ENCODE data around the gene FBXO3. TPM values are rescaled to one million over a fixed set of nuclear protein-coding genes. Genes with fewer than 3 reads are reported as not detected.
"Not testable (repeated sequence)": the region's sequence is repeated elsewhere in the genome, so short reads cannot be mapped to it uniquely, and the experiment has no call there.

The FBXO3 gene
- total RNA-seq, result 10 to 100 TPM; 72.8 to 73.9 TPM
- 10 to 100 TPM; 60.6 to 64.1 TPM for polyA plus RNA-seq (ENCODE audit: insufficient read length in 2 of 2)
- long read RNA-seq, donor 1, transcript FBXO3-201 (11 exons, 2,397 nt), result major isoform, 18 of 18 reads
- long read RNA-seq, donor 1, partial matches to known transcripts, result 0 of 18 reads
- long read RNA-seq, donor 1, other reads (novel, unspliced or antisense), result 0 of 18 reads
- long read RNA-seq, donor 2, transcript FBXO3-201 (11 exons, 2,397 nt), result major isoform, 6 of 6 reads
- long read RNA-seq, donor 2, partial matches to known transcripts, result 0 of 6 reads
- long read RNA-seq, donor 2, other reads (novel, unspliced or antisense), result 0 of 6 reads
- long read RNA-seq, donor 3, transcript FBXO3-201 (11 exons, 2,397 nt), result major isoform, 7 of 8 reads
- long read RNA-seq, donor 3, partial matches to known transcripts, result 0 of 8 reads
- long read RNA-seq, donor 3, other reads (novel, unspliced or antisense), result 0 of 8 reads
- long read RNA-seq, donor 4, full-length matches to known transcripts, result 7 of 12 reads
- long read RNA-seq, donor 4, partial matches to known transcripts, result 5 of 12 reads
- long read RNA-seq, donor 4, other reads (novel, unspliced or antisense), result 0 of 12 reads

DNA sequence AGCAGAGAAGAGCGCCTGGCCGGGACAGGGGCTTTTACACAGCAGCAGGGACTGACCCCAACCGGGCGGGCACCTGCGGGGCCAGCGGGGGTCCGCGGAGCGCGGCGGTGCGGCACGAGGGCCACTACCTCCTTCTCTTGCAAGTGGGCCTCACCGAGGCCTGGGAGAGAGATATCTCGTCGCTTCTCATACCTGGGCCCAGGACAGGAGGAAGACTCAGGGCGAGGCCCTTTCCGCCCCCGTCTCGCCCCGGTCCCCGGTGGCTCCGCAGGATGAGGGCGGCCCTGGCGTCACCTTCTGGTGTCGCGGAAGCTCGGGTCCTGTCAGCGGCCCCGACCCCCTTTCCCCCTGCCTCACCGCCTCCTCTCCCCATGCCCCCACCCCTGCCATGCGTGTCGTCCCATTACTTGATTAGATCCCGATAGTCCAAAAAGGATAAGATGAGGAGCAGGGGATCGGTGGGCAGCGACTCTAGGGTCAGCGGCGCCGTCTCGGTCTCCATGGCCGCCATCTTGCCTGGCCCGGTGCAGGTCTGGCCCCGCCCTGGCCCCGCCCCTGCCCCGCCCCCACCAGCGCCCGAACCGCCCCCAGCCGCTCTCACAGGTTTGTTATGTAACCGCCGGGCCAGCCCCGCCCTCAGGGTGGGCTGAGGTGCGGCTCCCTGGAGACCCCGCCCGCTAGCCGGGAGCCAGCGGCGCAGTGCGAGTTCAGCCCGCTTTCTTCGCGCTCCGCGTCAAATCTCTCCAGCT is at the start of gene FBXO3:
FBXO3 (minus strand) TSS at position 534 of the 749 bp plus-strand sequence; CDS start at position 511, 23 bp downstream.
- Histone ChIP-seq H3K4me3 (ENCODE audit: low read depth, low read length) (peak within 1 kb of the TSS; percentile 89), H3K27me3 (ENCODE audit: control insufficient read depth, insufficient read depth, low read length) (peaks cover 13% of the 10 kb centered on the region), H3K4me1 (ENCODE audit: control insufficient read depth, insufficient read depth, low read length) (peaks cover 21% of the 10 kb centered on the region), H3K36me3 (ENCODE audit: control insufficient read depth, insufficient read depth, low read length) (no peaks in the 10 kb centered on the region), H3K9me3 (ENCODE audit: control insufficient read depth, insufficient read depth, low read length) (no peaks in the 10 kb centered on the region), H3K27ac (ENCODE audit: low read depth, low read length) (peak within 1 kb of the TSS; percentile 80)
- peak; percentile 53 to 94 (median 68) for DNase-seq (ENCODE audit: low read depth in 4 of 6, low spot score in 6 of 6)
- under 1% methylated on average over 55 of the region's 64 CpGs for WGBS (ENCODE audit: insufficient coverage)

DNA sequence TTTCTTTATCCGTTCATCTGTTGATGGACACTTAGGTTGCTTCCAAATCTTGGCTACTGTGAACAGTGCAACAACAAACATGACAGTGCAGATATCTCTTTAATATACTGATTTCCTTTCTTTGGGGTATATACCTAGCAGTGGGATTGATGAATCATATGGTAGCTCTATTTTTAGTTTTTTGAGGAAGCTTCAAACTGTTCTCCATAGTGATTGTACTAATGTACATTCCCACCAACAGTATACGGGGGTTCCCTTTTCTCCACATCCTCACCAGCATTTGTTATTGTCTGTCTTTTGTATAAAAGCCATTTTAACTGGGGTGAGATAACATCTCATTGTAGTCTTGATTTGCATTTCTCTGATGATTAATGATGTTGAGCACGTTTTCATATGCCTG is 48.7 kb upstream of the FBXO3 start:
- WGBS (ENCODE audit: insufficient coverage), result no CpG with 5 or more reads among the region's 3 CpGs

DNA sequence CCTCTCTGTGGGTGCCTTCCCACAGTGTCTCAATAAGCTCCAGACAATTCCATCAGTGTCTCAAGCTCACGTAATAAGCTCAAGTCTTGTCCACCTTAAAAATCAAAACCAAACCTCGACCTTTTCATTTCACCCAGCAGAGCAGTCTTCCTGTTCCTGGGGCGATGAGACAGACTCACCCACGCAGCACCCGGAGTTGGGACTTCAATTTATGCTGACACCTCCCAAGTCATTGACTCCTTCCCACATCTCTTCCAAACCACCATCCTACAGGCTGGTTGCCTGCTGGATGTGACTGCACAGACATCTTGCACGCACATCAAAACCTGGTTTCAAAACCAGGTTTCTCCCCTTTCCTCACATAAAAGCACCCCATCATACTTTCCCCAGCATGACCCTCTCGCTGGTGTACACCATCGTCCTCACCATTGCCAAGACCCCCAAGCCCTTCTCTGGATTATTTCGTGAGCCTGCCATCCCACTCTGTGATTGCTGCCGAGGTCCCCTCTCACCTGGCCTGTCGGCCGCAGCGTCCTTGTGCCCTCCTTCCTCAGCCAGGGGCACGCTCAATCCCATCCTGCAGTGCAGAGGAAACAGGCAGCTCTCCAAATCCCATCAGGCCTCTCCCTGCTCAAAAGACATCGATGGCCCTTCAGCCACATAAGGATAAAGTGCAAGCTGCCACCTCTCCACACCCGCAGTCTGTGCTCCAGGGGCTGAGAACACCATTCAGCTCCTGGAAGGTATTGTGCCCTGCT is 45.1 kb upstream of the FBXO3 start:
- H3K27ac ChIP-seq (ENCODE audit: low read depth, low read length), result no peak overlapping the region
- no peak overlapping the region for H3K4me3 ChIP-seq (ENCODE audit: low read depth, low read length)
- no peak for DNase-seq (ENCODE audit: low read depth in 4 of 6, low spot score in 6 of 6)
- no peaks in the 10 kb centered on the region for H3K27me3 ChIP-seq (ENCODE audit: control insufficient read depth, insufficient read depth, low read length)
- H3K36me3 ChIP-seq (ENCODE audit: control insufficient read depth, insufficient read depth, low read length), result no peaks in the 10 kb centered on the region
- 79% methylated on average over 16 of the region's 16 CpGs for WGBS (ENCODE audit: insufficient coverage)
- H3K9me3 ChIP-seq (ENCODE audit: control insufficient read depth, insufficient read depth, low read length), result no peaks in the 10 kb centered on the region
- no peaks in the 10 kb centered on the region for H3K4me1 ChIP-seq (ENCODE audit: control insufficient read depth, insufficient read depth, low read length)

More for the DNA sequence above, 48.7 kb upstream of the FBXO3 start:
- not testable (repeated sequence) for H3K4me1 ChIP-seq (ENCODE audit: control insufficient read depth, insufficient read depth, low read length); H3K27ac ChIP-seq (ENCODE audit: low read depth, low read length); H3K27me3 ChIP-seq (ENCODE audit: control insufficient read depth, insufficient read depth, low read length); H3K36me3 ChIP-seq (ENCODE audit: control insufficient read depth, insufficient read depth, low read length); H3K4me3 ChIP-seq (ENCODE audit: low read depth, low read length); DNase-seq (ENCODE audit: low read depth in 4 of 6, low spot score in 6 of 6); H3K9me3 ChIP-seq (ENCODE audit: control insufficient read depth, insufficient read depth, low read length)

- DNase-seq (ENCODE audit: low read depth in 4 of 6, low spot score in 6 of 6), result peak; percentile 60 to 96 (median 83)
- no peaks in the 10 kb centered on the region for H3K4me1 ChIP-seq (ENCODE audit: control insufficient read depth, insufficient read depth, low read length)
- H3K27me3 ChIP-seq (ENCODE audit: control insufficient read depth, insufficient read depth, low read length), result peaks cover 2% of the 10 kb centered on the region
- no peak overlapping the region for H3K27ac ChIP-seq (ENCODE audit: low read depth, low read length)
- no peaks in the 10 kb centered on the region for H3K36me3 ChIP-seq (ENCODE audit: control insufficient read depth, insufficient read depth, low read length)
- H3K4me3 ChIP-seq (ENCODE audit: low read depth, low read length), result no peak overlapping the region
- no peaks in the 10 kb centered on the region for H3K9me3 ChIP-seq (ENCODE audit: control insufficient read depth, insufficient read depth, low read length)
- WGBS (ENCODE audit: insufficient coverage), result 24% methylated on average over 10 of the region's 12 CpGs
These were observed 34.0 kb upstream of the FBXO3 start for GRCh38 chr11:33808228-33808828.

GRCh38 chr11:33804471-33804870 is 30.2 kb upstream of the FBXO3 start:
- H3K9me3 ChIP-seq (ENCODE audit: control insufficient read depth, insufficient read depth, low read length), result no peaks in the 10 kb centered on the region
- no CpG with 5 or more reads among the region's 2 CpGs for WGBS (ENCODE audit: insufficient coverage)
- no peak overlapping the region for H3K4me3 ChIP-seq (ENCODE audit: low read depth, low read length)

GRCh38 chr11:33802194-33802950 is 28.1 kb upstream of the FBXO3 start:
- no peaks in the 10 kb centered on the region for H3K36me3 ChIP-seq (ENCODE audit: control insufficient read depth, insufficient read depth, low read length)
- peak overlapping the region; percentile 46 for H3K4me3 ChIP-seq (ENCODE audit: low read depth, low read length)
- DNase-seq (ENCODE audit: low read depth in 4 of 6, low spot score in 6 of 6), result peak; percentile 58 to 95 (median 66)
- WGBS (ENCODE audit: insufficient coverage), result 2% methylated on average over 16 of the region's 18 CpGs
- no peaks in the 10 kb centered on the region for H3K9me3 ChIP-seq (ENCODE audit: control insufficient read depth, insufficient read depth, low read length)
- H3K4me1 ChIP-seq (ENCODE audit: control insufficient read depth, insufficient read depth, low read length), result peaks cover 9% of the 10 kb centered on the region
- H3K27ac ChIP-seq (ENCODE audit: low read depth, low read length), result no peak overlapping the region
- peaks cover 19% of the 10 kb centered on the region for H3K27me3 ChIP-seq (ENCODE audit: control insufficient read depth, insufficient read depth, low read length)

More at GRCh38 chr11:33804471-33804870, 30.2 kb upstream of the FBXO3 start:
- no peak for DNase-seq (ENCODE audit: low read depth in 4 of 6, low spot score in 6 of 6)
- Histone ChIP-seq H3K4me1 (ENCODE audit: control insufficient read depth, insufficient read depth, low read length) (peaks cover 9% of the 10 kb centered on the region), H3K36me3 (ENCODE audit: control insufficient read depth, insufficient read depth, low read length) (no peaks in the 10 kb centered on the region), H3K27ac (ENCODE audit: low read depth, low read length) (no peak overlapping the region), H3K27me3 (ENCODE audit: control insufficient read depth, insufficient read depth, low read length) (peaks cover 21% of the 10 kb centered on the region)

DNA sequence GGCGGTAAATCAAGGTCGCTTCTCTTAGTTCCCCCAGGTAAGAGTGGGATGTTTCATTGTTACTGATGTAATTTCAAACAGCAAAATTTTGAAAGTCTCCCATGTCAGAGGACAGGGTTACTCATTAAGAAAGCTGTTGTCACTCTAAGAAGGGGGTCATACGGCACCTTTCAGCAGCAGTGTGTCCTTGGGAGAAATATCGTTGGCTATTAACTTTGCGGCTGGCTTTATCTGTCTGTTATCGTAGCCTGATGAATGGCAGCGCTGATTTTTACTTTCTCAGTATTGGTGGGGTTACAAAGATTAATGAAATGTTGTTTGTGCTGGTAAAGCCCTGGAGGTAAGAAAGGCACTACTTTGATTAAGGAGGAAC is 27.5 kb upstream of the FBXO3 start:
- H3K4me1 ChIP-seq (ENCODE audit: control insufficient read depth, insufficient read depth, low read length), result peaks cover 9% of the 10 kb centered on the region
- peak overlapping the region; percentile 46 for H3K4me3 ChIP-seq (ENCODE audit: low read depth, low read length)
- no peaks in the 10 kb centered on the region for H3K9me3 ChIP-seq (ENCODE audit: control insufficient read depth, insufficient read depth, low read length)
- H3K36me3 ChIP-seq (ENCODE audit: control insufficient read depth, insufficient read depth, low read length), result no peaks in the 10 kb centered on the region
- H3K27me3 ChIP-seq (ENCODE audit: control insufficient read depth, insufficient read depth, low read length), result peaks cover 19% of the 10 kb centered on the region
- DNase-seq (ENCODE audit: low read depth in 4 of 6, low spot score in 6 of 6), result no peak
- 11% methylated on average over 7 of the region's 7 CpGs for WGBS (ENCODE audit: insufficient coverage)
- no peak overlapping the region for H3K27ac ChIP-seq (ENCODE audit: low read depth, low read length)

DNA sequence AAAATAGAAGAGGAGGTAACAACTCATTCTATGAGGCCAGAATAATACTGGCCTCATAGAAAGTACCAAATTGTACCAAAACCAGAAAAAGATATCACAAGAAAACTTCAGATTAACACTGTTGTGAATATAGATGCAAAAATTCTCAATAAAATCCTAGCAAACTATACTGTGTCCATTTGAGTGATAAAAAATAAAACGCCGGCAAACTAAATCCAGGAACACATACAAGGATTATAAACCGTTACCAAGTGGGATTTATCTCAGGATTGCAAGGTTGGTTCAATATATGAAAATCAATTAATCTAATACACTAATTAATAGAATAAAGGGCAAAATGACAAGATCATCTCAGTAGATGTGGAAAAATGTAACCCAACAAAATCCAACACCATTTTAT is 23.6 kb upstream of the FBXO3 start:
- peaks cover 9% of the 10 kb centered on the region for H3K4me1 ChIP-seq (ENCODE audit: control insufficient read depth, insufficient read depth, low read length)
- no peak overlapping the region for H3K27ac ChIP-seq (ENCODE audit: low read depth, low read length)
- no peaks in the 10 kb centered on the region for H3K36me3 ChIP-seq (ENCODE audit: control insufficient read depth, insufficient read depth, low read length)
- WGBS (ENCODE audit: insufficient coverage), result no CpG with 5 or more reads among the region's 3 CpGs
- H3K27me3 ChIP-seq (ENCODE audit: control insufficient read depth, insufficient read depth, low read length), result peaks cover 19% of the 10 kb centered on the region
- DNase-seq (ENCODE audit: low read depth in 4 of 6, low spot score in 6 of 6), result no peak
- no peaks in the 10 kb centered on the region for H3K9me3 ChIP-seq (ENCODE audit: control insufficient read depth, insufficient read depth, low read length)
- H3K4me3 ChIP-seq (ENCODE audit: low read depth, low read length), result no peak overlapping the region
